HepG2 (cell line): Measurements from ENCODE around the gene GZF1. TPM values are rescaled to one million over a fixed set of nuclear protein-coding genes. Genes with fewer than 3 reads are reported as not detected.

Experiments used
- ARID4A ChIP-seq: sonication (generic); formaldehyde crosslinking; IDR thresholded peaks from 2 replicates; pipeline ENCODE4 v1.5.0; 2020; ENCODE audit warnings: mild to moderate bottlenecking, missing genetic modification reagents, borderline replicate concordance
- CBFB ChIP-seq: sonication (generic); formaldehyde crosslinking; IDR thresholded peaks from 2 replicates; pipeline ENCODE4 v1.4.0; 2020; ENCODE audit warnings: missing genetic modification reagents
- CBX2 ChIP-seq, 2 experiments: fragments of 200-600 bp in 1 of 2; sonication (generic); formaldehyde crosslinking in 1 of 2; IDR thresholded peaks; 2 replicates each; pipeline versions ENCODE4 v1.7.0 to v1.8.1; 2018 to 2022; ENCODE audit warnings: low read depth in 2 of 2, low read length in 1 of 2, mild to moderate bottlenecking in 1 of 2, missing genetic modification reagents in 1 of 2
- CHCHD3 ChIP-seq: sonication (generic); formaldehyde crosslinking; IDR thresholded peaks from 2 replicates; pipeline ENCODE4 v1.8.0; 2022; ENCODE audit warnings: mild to moderate bottlenecking, missing genetic modification reagents, moderate library complexity
- FOXP4 ChIP-seq: sonication (generic); formaldehyde crosslinking; IDR thresholded peaks from 2 replicates; pipeline ENCODE4 v1.4.0; 2020; ENCODE audit warnings: missing genetic modification reagents
- GABPB1 ChIP-seq: IDR thresholded peaks from 2 replicates; pipeline ENCODE4 v1.6.1; 2016; ENCODE audit warnings: mild to moderate bottlenecking, missing genetic modification reagents, moderate library complexity, missing compliant biosample characterization
- HOXA5 ChIP-seq: sonication (generic); formaldehyde crosslinking; IDR thresholded peaks from 2 replicates; pipeline ENCODE4 v1.4.0; 2020; ENCODE audit warnings: missing genetic modification reagents
- IKZF4 ChIP-seq: sonication (generic); formaldehyde crosslinking; IDR thresholded peaks from 2 replicates; pipeline ENCODE4 v1.5.1; 2020; ENCODE audit warnings: borderline replicate concordance, mild to moderate bottlenecking, low read depth, missing genetic modification reagents; ENCODE audit errors: not compliant biosample characterization
- KDM5B ChIP-seq: sonication (generic); formaldehyde crosslinking; IDR thresholded peaks from 2 replicates; pipeline ENCODE4 v1.4.0; 2020; ENCODE audit warnings: missing genetic modification reagents, mild to moderate bottlenecking, borderline replicate concordance
- NFAT5 ChIP-seq: sonication (generic); formaldehyde crosslinking; IDR thresholded peaks from 2 replicates; pipeline ENCODE4 v1.4.0; 2020; ENCODE audit warnings: missing genetic modification reagents
- TBP ChIP-seq: sonication (generic); formaldehyde crosslinking; IDR thresholded peaks from 2 replicates; pipeline ENCODE4 v1.5.0; 2020; ENCODE audit warnings: missing genetic modification reagents
- XBP1 ChIP-seq: sonication (generic); formaldehyde crosslinking; IDR thresholded peaks from 2 replicates; pipeline ENCODE4 v1.5.0; 2020; ENCODE audit warnings: missing genetic modification reagents
- ZMYM2 ChIP-seq: sonication (generic); formaldehyde crosslinking; IDR thresholded peaks from 2 replicates; pipeline ENCODE4 v1.8.0; 2022; ENCODE audit warnings: mild to moderate bottlenecking, missing genetic modification reagents
- ZNF253 ChIP-seq: sonication (generic); formaldehyde crosslinking; IDR thresholded peaks from 2 replicates; pipeline ENCODE4 v1.8.0; 2022; ENCODE audit warnings: mild to moderate bottlenecking, missing genetic modification reagents, borderline replicate concordance
- ZNF354B ChIP-seq: sonication (generic); formaldehyde crosslinking; IDR thresholded peaks from 2 replicates; pipeline ENCODE4 v1.8.0; 2022; ENCODE audit warnings: mild to moderate bottlenecking, missing genetic modification reagents
- ZNF724P ChIP-seq: sonication (generic); formaldehyde crosslinking; IDR thresholded peaks from 2 replicates; pipeline ENCODE4 v1.8.0; 2022; ENCODE audit warnings: missing genetic modification reagents, borderline replicate concordance
- ZSCAN22 ChIP-seq: sonication (generic); formaldehyde crosslinking; IDR thresholded peaks from 2 replicates; pipeline ENCODE4 v1.4.0; 2020; ENCODE audit warnings: mild to moderate bottlenecking, missing genetic modification reagents
- polyA plus RNA-seq, 8 experiments: library from polyadenylated mRNA; depleted of rRNA in 3 of 8; stranded (reverse) in 7 of 8; unstranded in 1 of 8; fragments of >200 nt; fragmentation: Illumina TruSeq in 4 of 8; extraction: Trizol in 4 of 8; gene quantifications; 2 replicates each; pipeline versions ENCODE4 v1.2.1 to v1.2.3, GENCODE V29; 2011 to 2016; ENCODE audit warnings: low read depth in 4 of 8, missing spikeins in 1 of 8, mixed read lengths in 1 of 8; ENCODE audit not compliant: insufficient read depth in 1 of 8
- total RNA-seq, 5 experiments: library from RNA; depleted of rRNA; stranded (reverse); fragments of >200 nt; fragmentation: Illumina TruSeq; extraction: Trizol; gene quantifications; 2 replicates each; pipeline ENCODE4 v1.2.3, GENCODE V29; 2016; ENCODE audit warnings: low read depth in 1 of 5

Gene GZF1
- total and polyA plus RNA-seq, 2 of the 13 experiments (the other 11 are each of a cell fraction or from before 2014, with no cell fraction given) = 16.9 to 26.0 TPM

GRCh38 chr20:23419995-23420901, 58.3 kb downstream of the GZF1 start (continued):
- no peak for TF ChIP-seq CBFB (CRISPR knock-in tag)
- no peak; the same call in 1 of the 2 replicates for TF ChIP-seq GABPB1 (CRISPR knock-in tag)
- TF ChIP-seq ZNF253 (CRISPR knock-in tag) = no peak
- no peak for TF ChIP-seq TBP
- TF ChIP-seq CBX2 (IDR thresholded peaks at IDR 0.05; ENCODE audit: low read depth, low read length) = no peak
- TF ChIP-seq CBX2 (CRISPR knock-in tag; IDR thresholded peaks at IDR 0.05; ENCODE audit: low read depth) = no peak
- TF ChIP-seq ZNF354B (CRISPR knock-in tag) = no peak
- TF ChIP-seq ZNF724P = no peak
- TF ChIP-seq ZMYM2 (CRISPR knock-in tag) = no peak
- TF ChIP-seq KDM5B (CRISPR knock-in tag) = 0 out of 2 replicates have a peak, but pooled peaks have one; percentile 2
- no peak for TF ChIP-seq CHCHD3
- no peak for TF ChIP-seq HOXA5 (CRISPR knock-in tag)
- no peak for TF ChIP-seq NFAT5 (CRISPR knock-in tag)
- no peak for TF ChIP-seq ARID4A
- no peak for TF ChIP-seq ZSCAN22 (CRISPR knock-in tag)
- TF ChIP-seq IKZF4 = no peak
- TF ChIP-seq XBP1 (CRISPR knock-in tag) = no peak
- TF ChIP-seq FOXP4 (CRISPR knock-in tag) = no peak
